Colonic mucosa (tissue), 4 donors: ENCODE results near the gene NTSR1. TPM values are rescaled to one million over a fixed set of nuclear protein-coding genes. Genes with fewer than 3 reads are reported as not detected.

Experiments
- DNase-seq: peaks from one replicate; pipeline ENCODE4 v3.0.0-alpha.2; 2020
- H3K27ac ChIP-seq: fragments of 200-600 bp; one replicate; pipeline ENCODE4 v1.8.0; 2021
- H3K27me3 ChIP-seq: fragments of 200-600 bp; one replicate; pipeline ENCODE4 v1.8.0; 2021
- H3K36me3 ChIP-seq: fragments of 200-600 bp; one replicate; pipeline ENCODE4 v1.8.0; 2021
- H3K4me1 ChIP-seq: fragments of 200-600 bp; one replicate; pipeline ENCODE4 v1.8.0; 2021; ENCODE audit warnings: mild to moderate bottlenecking
- H3K4me3 ChIP-seq: fragments of 200-600 bp; one replicate; pipeline ENCODE4 v1.8.0; 2021
- H3K9ac ChIP-seq, 2 donors: one replicate each; pipeline ENCODE4 v1.7.0; 2013; ENCODE audit warnings: control low read depth in 2 of 2, low read depth in 2 of 2, low read length in 2 of 2
- H3K9me3 ChIP-seq: fragments of 200-600 bp; one replicate; pipeline ENCODE4 v1.8.0; 2021
- CTCF ChIP-seq: fragments of 200-600 bp; IDR thresholded peaks from one replicate; pipeline ENCODE4 v1.8.0; 2022; ENCODE audit warnings: antibody characterized with exemption, mild to moderate bottlenecking
- intact Hi-C: fragments of 100-400 bp; cut with DNase I; formaldehyde crosslinking; loops from one replicate; pipeline ENCODE4 v1.14.1; 2022
- total RNA-seq, 2 donors: library from RNA; stranded (reverse); fragmentation: NEBNext Ultra II Directional in 1 of 2; extraction: Animal tissue kit (Norgen Biotek cat#: 25700) in 1 of 2; gene quantifications; one replicate each; pipeline ENCODE4 v1.2.1, GENCODE V29; 2021
- donor health status: healthy.
- donor health status: DM: no; HTN: no; CAD: no.
- donor health status: DM: no; HTN: no; CAD: no.

NTSR1 gene
- total RNA-seq, 2 donors from 2014 or later: 0.05 to 2.9 TPM

GRCh38 chr20:62694106-62694505, 14.5 kb upstream of the NTSR1 start:
- Histone ChIP-seq H3K27ac (no peak overlapping the region), H3K27me3 (no peaks in the 10 kb centered on the region), H3K9me3 (no peaks in the 10 kb centered on the region), H3K9ac (no peak overlapping the region), H3K4me3 (no peak overlapping the region), H3K4me1 (no peaks in the 10 kb centered on the region), H3K36me3 (no peaks in the 10 kb centered on the region)
- intact Hi-C loops: no loop called here
- no peak for TF ChIP-seq CTCF
- DNase-seq: no peak

GRCh38 chr20:62694868-62695267, 13.8 kb upstream of the NTSR1 start:
- no peak overlapping the region for H3K4me3 ChIP-seq
- DNase-seq: no peak
- H3K36me3 ChIP-seq: no peaks in the 10 kb centered on the region
- H3K9ac ChIP-seq: no peak overlapping the region
- TF ChIP-seq CTCF: no peak
- H3K9me3 ChIP-seq: no peaks in the 10 kb centered on the region
- H3K27ac ChIP-seq: no peak overlapping the region
- no peaks in the 10 kb centered on the region for H3K27me3 ChIP-seq
- no peaks in the 10 kb centered on the region for H3K4me1 ChIP-seq
- intact Hi-C loops: no loop called here

GRCh38 chr20:62695448-62696414, 12.9 kb upstream of the NTSR1 start:
- Histone ChIP-seq H3K4me1 (no peaks in the 10 kb centered on the region), H3K9ac (no peak overlapping the region), H3K36me3 (no peaks in the 10 kb centered on the region), H3K27ac (no peak overlapping the region), H3K4me3 (no peak overlapping the region), H3K9me3 (no peaks in the 10 kb centered on the region), H3K27me3 (no peaks in the 10 kb centered on the region)
- DNase-seq: no peak
- intact Hi-C loops: no loop called here
- no peak for TF ChIP-seq CTCF

GRCh38 chr20:62696434-62696957, 12.1 kb upstream of the NTSR1 start:
- intact Hi-C loops: no loop called here
- H3K9me3 ChIP-seq: no peaks in the 10 kb centered on the region
- H3K4me3 ChIP-seq: no peak overlapping the region
- H3K27me3 ChIP-seq: no peaks in the 10 kb centered on the region
- no peak for DNase-seq
- no peak overlapping the region for H3K9ac ChIP-seq
- no peak for TF ChIP-seq CTCF
- no peaks in the 10 kb centered on the region for H3K36me3 ChIP-seq
- H3K27ac ChIP-seq: no peak overlapping the region
- H3K4me1 ChIP-seq: no peaks in the 10 kb centered on the region

GRCh38 chr20:62696989-62697388, 11.6 kb upstream of the NTSR1 start:
- no peaks in the 10 kb centered on the region for H3K27me3 ChIP-seq
- no peak for TF ChIP-seq CTCF
- H3K4me1 ChIP-seq: no peaks in the 10 kb centered on the region
- H3K9ac ChIP-seq: no peak overlapping the region
- H3K4me3 ChIP-seq: no peak overlapping the region
- H3K27ac ChIP-seq: no peak overlapping the region
- intact Hi-C loops: no loop called here
- no peaks in the 10 kb centered on the region for H3K9me3 ChIP-seq
- DNase-seq: no peak
- H3K36me3 ChIP-seq: no peaks in the 10 kb centered on the region
